Breast epithelium (tissue), 4 donors: Measurements from ENCODE around the gene RNU5D-1. TPM values are rescaled to one million over a fixed set of nuclear protein-coding genes. Genes with fewer than 3 reads are reported as not detected.
A peak's percentile ranks its signal among the peaks of the same experiment; 100 is the strongest.
"Not testable (repeated sequence)": the region's sequence is repeated elsewhere in the genome, so short reads cannot be mapped to it uniquely, and the experiment has no call there.

ENCODE experiments used
- DNase-seq, 2 donors: peaks; one replicate each; pipeline ENCODE4 v3.0.0-alpha.2; 2019; ENCODE audit warnings: low spot score in 2 of 2
- H3K27ac ChIP-seq, 2 donors: fragments of 200-600 bp; sonication (generic) in 1 of 2; one replicate each; pipeline ENCODE4 v1.5.1; 2016 to 2019; ENCODE audit warnings: mild to moderate bottlenecking in 1 of 2
- H3K27me3 ChIP-seq, 2 donors: fragments of 200-600 bp; sonication (generic) in 1 of 2; one replicate each; pipeline versions ENCODE4 v1.5.1 to v1.6.0; 2017 to 2019; ENCODE audit warnings: control low read depth in 1 of 2, mild to moderate bottlenecking in 1 of 2
- H3K36me3 ChIP-seq: fragments of 200-600 bp; one replicate; pipeline ENCODE4 v1.5.1; 2019
- H3K4me1 ChIP-seq, 2 donors: fragments of 200-600 bp; sonication (generic); one replicate each; pipeline ENCODE4 v1.5.1; 2016 to 2019; ENCODE audit warnings: control low read depth in 1 of 2
- H3K4me3 ChIP-seq, 3 donors: fragments of 200-600 bp; sonication (generic); 1 replicate in 2 of 3; 2 replicates in 1 of 3; pipeline ENCODE4 v1.5.1; 2016 to 2019; ENCODE audit warnings: mild to moderate bottlenecking in 3 of 3, moderate library complexity in 2 of 3
- H3K9me3 ChIP-seq, 2 donors: fragments of 200-600 bp; sonication (generic) in 1 of 2; one replicate each; pipeline ENCODE4 v1.5.1; 2016 to 2019; ENCODE audit warnings: control low read depth in 1 of 2
- CTCF ChIP-seq, 3 donors: fragments of 450-650 bp; IDR thresholded peaks; one replicate each; pipeline ENCODE4 v1.5.1; 2016 to 2017; ENCODE audit warnings: antibody characterized with exemption in 3 of 3, mild to moderate bottlenecking in 3 of 3, moderate library complexity in 3 of 3
- POLR2A ChIP-seq: fragments of 450-650 bp; IDR thresholded peaks from one replicate; pipeline ENCODE4 v1.6.1; 2016; ENCODE audit warnings: antibody characterized with exemption, mild to moderate bottlenecking, moderate library complexity
- POLR2AphosphoS5 ChIP-seq, 3 donors: sonication (generic); formaldehyde crosslinking; IDR thresholded peaks; one replicate each; pipeline ENCODE4 v1.6.1; 2017; ENCODE audit warnings: antibody characterized with exemption in 3 of 3
- intact Hi-C: fragments of 100-400 bp; cut with DNase I; formaldehyde crosslinking; loops from one replicate; pipeline ENCODE4 v1.15.1; 2023; ENCODE audit warnings: low total_unique reads
- total RNA-seq, 3 donors: library from RNA; depleted of rRNA; stranded (reverse); fragments of >200 nt; gene quantifications; one replicate each; pipeline ENCODE4 v1.1.0, GENCODE V29; 2016

Gene RNU5D-1
- total RNA-seq, 3 donors from 2014 or later: not detected

- Histone ChIP-seq H3K27me3 (no peaks in the 10 kb centered on the region), H3K27ac (peak within 1 kb of the TSS; percentile 83 to 86), H3K4me3 (peak within 1 kb of the TSS; percentile 47 to 64 (median 56)), H3K9me3 (no peaks in the 10 kb centered on the region), H3K36me3 (no peaks in the 10 kb centered on the region), H3K4me1 (peaks cover 0 to 6% of the 10 kb centered on the region in 2 donors)
- intact Hi-C loops: loop anchor here (5.0 kb wide), 1 partner anchor 882 kb away; no protein-coding TSS in a partner anchor
- peak; percentile 58 for TF ChIP-seq POLR2A
- TF ChIP-seq POLR2AphosphoS5 (IDR thresholded peaks at IDR 0.05): peak; percentile 60 to 92 (median 82)
- TF ChIP-seq CTCF (IDR thresholded peaks at IDR 0.05): no peak
- DNase-seq: peak; percentile 95
These were observed 8.6 kb upstream of the RNU5D-1 start, which contains the start of gene KIF2C for GRCh38 chr1:44739307-44740178. Gene KIF2C, plus strand, starts transcription at chr1:44739837. Its CDS starts 96 bp downstream, at chr1:44739933.

GRCh38 chr1:44738953-44739306 is 8.0 kb upstream of the RNU5D-1 start:
- not testable (repeated sequence) for DNase-seq, H3K4me1 ChIP-seq, H3K27me3 ChIP-seq, H3K9me3 ChIP-seq, H3K36me3 ChIP-seq
- peak overlapping the region; percentile 83 to 86 for H3K27ac ChIP-seq
- peak overlapping the region; percentile 47 to 64 (median 56) for H3K4me3 ChIP-seq
- intact Hi-C loops: loop anchor here (5.0 kb wide), 1 partner anchor 882 kb away; no protein-coding TSS in a partner anchor

- no peak for DNase-seq
- H3K4me1 ChIP-seq: peaks cover 0 to 6% of the 10 kb centered on the region in 2 donors
- TF ChIP-seq POLR2AphosphoS5 (IDR thresholded peaks at IDR 0.05) (no peak), CTCF (IDR thresholded peaks at IDR 0.05) (no peak), POLR2A (no peak)
- H3K4me3 ChIP-seq: no peak overlapping the region
- intact Hi-C loops: loop anchor here (5.0 kb wide), 1 partner anchor 879 kb away; no protein-coding TSS in a partner anchor
- no peaks in the 10 kb centered on the region for H3K36me3 ChIP-seq
- H3K9me3 ChIP-seq: no peaks in the 10 kb centered on the region
- H3K27ac ChIP-seq: no peak overlapping the region
- no peaks in the 10 kb centered on the region for H3K27me3 ChIP-seq
These were observed 5.0 kb upstream of the RNU5D-1 start for GRCh38 chr1:44735992-44736391.

- no peaks in the 10 kb centered on the region for H3K36me3 ChIP-seq
- no peaks in the 10 kb centered on the region for H3K4me1 ChIP-seq
- peak overlapping the region; percentile 46 to 67 for H3K27ac ChIP-seq
- H3K4me3 ChIP-seq: no peak overlapping the region
- intact Hi-C loops: loop anchor here (2.0 kb wide), 1 partner anchor 43 kb away; no protein-coding TSS in a partner anchor
- DNase-seq: no peak
- H3K27me3 ChIP-seq: no peaks in the 10 kb centered on the region
- TF ChIP-seq POLR2A: no peak
- no peak for TF ChIP-seq CTCF (IDR thresholded peaks at IDR 0.05)
- TF ChIP-seq POLR2AphosphoS5 (IDR thresholded peaks at IDR 0.05): no peak
- H3K9me3 ChIP-seq: no peaks in the 10 kb centered on the region
These were observed 2.8 kb upstream of the RNU5D-1 start for GRCh38 chr1:44733784-44734183.

GRCh38 chr1:44733365-44733764 is 2.4 kb upstream of the RNU5D-1 start:
- DNase-seq: peak in 1 of 2 donors; percentile 45
- no peaks in the 10 kb centered on the region for H3K27me3 ChIP-seq
- H3K27ac ChIP-seq: peak overlapping the region; percentile 46 to 67
- H3K4me1 ChIP-seq: no peaks in the 10 kb centered on the region
- H3K9me3 ChIP-seq: no peaks in the 10 kb centered on the region
- no peaks in the 10 kb centered on the region for H3K36me3 ChIP-seq
- no peak for TF ChIP-seq POLR2AphosphoS5 (IDR thresholded peaks at IDR 0.05)
- intact Hi-C loops: loop anchor here (2.0 kb wide), 1 partner anchor 43 kb away; no protein-coding TSS in a partner anchor
- no peak overlapping the region for H3K4me3 ChIP-seq
